GM18505 (cell line): Measurements from ENCODE around the gene DUSP5.
A peak's percentile ranks its signal among the peaks of the same experiment; 100 is the strongest.

Experiments
- ATAC-seq: cut with Tn5 transposase; IDR thresholded peaks from one replicate; pipeline ENCODE4 v1.9.1; 2021; ENCODE audit not compliant: unreplicated experiment
- POLR2A ChIP-seq: IDR thresholded peaks from 4 replicates; pipeline ENCODE4 v1.6.1; 2011; ENCODE audit warnings: borderline replicate concordance; ENCODE audit not compliant: insufficient read depth, insufficient read length; ENCODE audit errors: extremely low read depth

Gene DUSP5

DNA sequence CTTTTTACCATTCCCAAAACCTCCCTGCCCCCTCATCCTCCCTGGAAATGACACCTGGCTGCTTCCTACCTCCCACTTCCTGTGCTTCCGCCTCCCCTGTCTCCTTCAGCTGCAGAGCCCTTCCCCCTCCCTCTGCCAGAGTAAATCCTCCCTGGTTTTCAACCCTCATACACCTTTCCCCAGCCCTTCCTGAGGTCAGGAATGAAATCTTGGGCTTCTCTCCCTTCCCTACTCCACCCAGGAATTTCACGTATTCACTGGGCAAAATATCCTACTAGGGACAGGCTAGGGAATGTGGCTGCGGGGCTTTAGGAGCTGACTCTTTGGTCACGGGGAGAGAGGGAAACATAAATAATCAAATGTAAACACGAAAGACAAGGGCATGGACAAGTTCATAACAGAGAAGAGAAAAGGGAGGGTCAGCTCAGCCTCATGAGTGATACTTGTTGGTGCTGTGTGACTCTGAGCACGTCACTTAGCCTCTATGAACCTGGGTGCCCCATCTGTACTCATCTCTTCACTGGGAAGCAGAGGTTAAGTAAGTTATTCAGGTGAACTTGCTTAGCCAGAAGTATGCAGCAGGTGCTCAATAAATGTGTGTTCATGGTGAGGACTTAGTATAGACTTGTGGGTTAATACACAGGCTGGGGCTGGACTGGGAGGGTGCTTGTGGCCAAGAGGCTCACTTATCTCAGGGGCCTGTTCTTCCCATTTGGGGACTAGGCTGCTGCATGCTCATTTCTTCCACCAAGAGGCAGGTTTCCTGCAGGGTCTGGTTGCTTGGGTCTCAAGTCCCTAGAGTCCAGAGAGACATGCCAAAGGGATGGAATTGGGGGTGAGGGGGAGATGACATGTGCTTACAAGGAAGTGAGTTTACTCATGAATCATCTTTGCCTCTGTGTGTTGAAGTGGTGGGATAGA, 10.0 kb upstream of the DUSP5 start:
- TF ChIP-seq POLR2A, result no peak
- no peak for ATAC-seq

DNA sequence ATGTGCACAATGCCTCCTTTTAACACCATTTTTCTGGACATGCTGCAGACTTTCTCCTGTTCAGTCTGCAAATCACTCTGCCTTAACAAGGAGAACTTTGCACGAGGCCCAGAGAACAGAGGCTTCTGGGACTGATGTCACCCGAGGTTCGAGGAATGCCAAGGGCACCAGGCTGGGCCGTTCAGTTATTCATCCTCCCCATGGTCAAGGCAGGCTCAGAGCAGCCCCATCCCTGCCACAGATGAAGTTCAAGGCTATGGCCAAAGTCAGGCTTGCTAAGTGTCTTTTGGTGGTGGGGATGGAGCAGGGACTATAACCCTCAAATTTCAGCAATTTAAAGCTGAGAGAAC, 9.4 kb upstream of the DUSP5 start:
- no peak for TF ChIP-seq POLR2A
- no peak for ATAC-seq

DNA sequence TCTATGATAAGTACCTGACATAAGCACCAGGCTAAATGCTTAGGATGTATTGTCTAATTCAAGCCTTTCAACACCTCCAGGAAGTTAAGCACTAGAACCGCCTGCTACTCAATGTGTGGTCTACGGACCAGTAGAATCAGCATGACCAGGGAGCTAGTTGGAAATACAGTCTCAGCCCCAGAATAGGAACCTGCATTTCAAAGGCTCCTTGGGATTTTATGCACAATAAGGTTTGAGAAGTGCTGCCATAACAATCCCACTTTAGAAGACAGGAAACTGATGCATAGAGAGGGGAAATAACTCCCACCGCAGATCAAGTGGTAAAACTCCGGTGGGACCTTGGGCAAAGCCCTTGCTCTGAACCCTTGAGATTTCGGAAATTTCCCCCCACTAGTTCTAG, 8.8 kb upstream of the DUSP5 start:
- ATAC-seq, result no peak
- TF ChIP-seq POLR2A, result no peak

DNA sequence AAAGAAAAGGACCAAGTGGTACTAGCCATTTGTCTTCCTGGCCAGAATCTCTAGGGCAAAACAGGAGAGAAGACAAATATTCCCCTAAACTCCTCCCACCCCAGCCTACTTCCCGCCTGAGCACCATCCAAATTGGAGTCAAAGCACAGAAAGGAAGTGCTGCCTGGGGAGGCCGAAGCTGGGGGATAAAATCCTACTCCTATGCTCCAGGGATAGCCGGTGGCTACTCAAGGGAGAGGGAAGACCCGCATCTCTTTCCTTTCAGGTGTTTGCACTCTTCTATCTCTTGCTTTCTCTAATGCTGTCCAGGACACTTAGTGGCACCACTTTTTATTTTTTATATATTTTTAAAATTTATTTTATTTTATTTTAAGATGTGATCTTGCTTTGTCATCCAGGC, 7.1 kb upstream of the DUSP5 start:
- no peak for TF ChIP-seq POLR2A
- ATAC-seq, result no peak

DNA sequence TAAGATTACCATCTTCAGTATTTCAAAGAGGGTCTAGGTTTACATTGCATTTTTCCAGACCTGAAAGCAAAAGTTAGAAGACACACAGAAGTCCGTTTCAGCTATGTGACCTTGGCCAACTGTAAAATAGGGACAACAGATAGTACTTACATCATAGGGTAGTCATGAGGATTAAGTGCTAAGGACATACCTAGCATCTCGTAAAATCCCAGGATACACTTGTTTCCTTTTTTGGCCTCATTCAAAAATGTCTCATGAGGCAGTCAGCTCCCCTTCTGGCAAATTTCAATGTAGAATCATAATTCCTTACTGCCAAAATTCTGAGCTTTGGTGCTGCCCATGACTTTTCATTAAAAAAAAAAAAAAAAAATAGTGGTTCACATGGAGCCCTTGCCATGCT, 6.4 kb upstream of the DUSP5 start:
- TF ChIP-seq POLR2A, result no peak
- no peak for ATAC-seq

DNA sequence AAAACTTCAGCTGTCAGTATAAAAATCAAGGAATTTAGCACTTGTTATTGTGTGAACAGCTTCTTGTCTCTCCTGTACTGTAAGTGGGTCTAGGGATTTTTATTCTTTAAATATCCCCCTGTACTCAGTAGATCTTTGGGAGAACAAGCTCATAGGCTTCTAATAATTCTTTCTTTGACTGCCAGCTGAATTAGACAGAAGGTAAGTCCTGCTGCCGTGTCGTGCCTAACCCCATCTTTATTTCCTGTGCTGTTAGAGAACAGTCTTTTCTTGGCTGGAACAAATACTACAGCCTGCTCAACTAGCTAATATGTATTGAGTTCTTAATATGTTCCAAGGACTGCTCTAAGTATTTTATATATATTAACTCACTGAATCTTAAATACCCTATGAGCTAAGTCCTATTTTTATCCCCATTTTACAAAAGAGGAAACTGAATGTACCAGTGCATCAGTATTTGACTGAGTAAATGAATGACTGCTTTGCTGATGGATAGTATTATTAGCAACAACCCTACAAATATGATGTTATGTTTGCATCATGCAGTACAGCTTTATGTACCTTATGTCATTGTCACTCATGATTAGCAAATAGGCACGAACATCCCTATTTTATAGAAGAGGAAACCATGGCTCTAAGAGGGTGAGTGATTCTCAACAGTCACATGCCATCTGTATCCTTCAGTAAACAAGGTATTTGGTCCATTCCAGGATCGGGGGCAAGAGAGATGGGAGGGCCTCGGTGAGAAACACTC, 5.5 kb upstream of the DUSP5 start:
- no peak for ATAC-seq
- no peak for TF ChIP-seq POLR2A

DNA sequence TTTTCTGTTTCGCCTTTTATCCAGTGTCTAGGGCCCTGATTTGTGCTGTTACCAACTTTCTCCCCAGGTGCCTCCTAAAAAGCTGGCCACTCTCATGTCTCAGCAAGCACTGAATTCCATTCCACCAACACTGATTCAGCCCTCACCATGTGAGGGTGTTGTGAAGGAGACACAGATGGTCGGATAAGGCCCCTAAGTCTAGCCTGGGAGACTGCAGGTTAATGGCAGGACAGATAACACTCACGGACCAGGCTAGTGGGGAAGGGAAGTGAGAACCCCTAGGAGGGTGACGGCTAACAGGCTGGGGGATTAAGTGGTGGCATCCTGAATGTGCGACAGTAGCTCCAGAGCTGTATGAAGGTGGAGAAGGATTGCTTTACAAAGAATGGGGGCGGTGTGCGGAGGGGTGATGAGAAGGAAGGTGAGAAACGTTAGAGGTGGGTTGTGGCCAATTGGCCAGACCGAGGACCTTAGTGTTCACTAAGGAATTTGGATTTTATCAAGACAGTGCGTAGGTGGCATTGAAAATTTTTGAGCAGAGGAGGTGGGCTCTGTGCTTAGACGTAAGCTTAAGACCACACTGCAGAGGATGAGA, 3.8 kb upstream of the DUSP5 start:
- no peak for TF ChIP-seq POLR2A
- no peak for ATAC-seq

DNA sequence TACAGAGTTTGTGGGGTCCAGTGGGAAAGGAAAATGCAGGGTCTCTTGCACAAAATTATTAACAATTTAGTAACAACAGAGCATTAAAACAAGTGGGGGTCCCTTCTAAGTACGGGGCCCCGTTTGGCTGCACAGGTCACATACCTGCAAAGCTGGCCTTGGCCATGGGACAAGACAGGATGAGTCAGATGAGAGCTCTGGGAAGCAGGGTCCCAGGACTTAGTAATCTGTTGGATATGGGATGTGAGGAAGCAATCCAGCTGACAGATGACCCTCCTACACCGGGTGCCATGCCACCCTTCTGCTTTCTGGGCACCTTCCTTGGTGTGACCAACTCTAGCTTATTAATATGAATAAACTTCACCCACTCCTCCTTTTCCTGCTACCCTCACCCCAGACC, 3.2 kb upstream of the DUSP5 start:
- no peak for TF ChIP-seq POLR2A
- ATAC-seq, result no peak

DNA sequence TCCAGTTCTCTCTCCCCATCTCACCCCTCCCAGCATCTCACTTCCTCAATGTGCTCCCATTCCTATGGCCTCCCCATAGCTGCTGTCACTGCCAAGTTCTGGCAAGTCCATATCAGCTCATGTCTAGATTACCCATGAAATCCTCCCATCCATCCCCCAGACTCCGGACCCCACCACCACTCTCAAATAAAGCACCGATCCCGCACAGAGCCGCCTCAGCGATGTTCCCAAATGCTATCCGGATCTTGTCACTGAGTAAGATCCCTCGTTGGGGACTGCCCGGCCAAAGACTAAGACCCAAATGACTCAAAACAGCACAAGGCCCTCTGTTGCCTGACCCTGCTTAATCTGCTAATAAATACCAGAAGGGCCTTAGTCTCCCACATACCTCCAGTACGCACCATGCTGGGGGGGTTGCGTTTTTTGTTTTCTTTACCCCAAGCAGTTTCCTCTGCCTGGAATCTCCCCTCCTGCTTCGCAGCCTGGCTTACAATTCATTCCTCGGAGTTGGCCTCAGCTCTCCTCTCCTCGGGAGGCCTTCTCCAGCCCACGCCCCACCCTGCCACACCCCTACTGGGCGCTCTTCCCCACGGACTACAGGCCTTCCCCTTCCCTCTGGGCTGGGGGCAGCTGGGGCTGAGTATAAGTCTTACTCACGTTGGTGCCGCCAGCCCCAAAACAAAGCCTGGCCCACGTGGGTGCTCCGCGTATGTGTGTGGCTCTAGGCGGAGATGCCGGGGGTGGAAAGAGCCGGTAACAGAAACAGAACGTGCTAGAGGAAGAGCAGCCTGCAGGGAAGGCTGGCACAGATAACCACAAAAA, 1.8 kb upstream of the DUSP5 start:
- no peak for ATAC-seq
- no peak for TF ChIP-seq POLR2A

DNA sequence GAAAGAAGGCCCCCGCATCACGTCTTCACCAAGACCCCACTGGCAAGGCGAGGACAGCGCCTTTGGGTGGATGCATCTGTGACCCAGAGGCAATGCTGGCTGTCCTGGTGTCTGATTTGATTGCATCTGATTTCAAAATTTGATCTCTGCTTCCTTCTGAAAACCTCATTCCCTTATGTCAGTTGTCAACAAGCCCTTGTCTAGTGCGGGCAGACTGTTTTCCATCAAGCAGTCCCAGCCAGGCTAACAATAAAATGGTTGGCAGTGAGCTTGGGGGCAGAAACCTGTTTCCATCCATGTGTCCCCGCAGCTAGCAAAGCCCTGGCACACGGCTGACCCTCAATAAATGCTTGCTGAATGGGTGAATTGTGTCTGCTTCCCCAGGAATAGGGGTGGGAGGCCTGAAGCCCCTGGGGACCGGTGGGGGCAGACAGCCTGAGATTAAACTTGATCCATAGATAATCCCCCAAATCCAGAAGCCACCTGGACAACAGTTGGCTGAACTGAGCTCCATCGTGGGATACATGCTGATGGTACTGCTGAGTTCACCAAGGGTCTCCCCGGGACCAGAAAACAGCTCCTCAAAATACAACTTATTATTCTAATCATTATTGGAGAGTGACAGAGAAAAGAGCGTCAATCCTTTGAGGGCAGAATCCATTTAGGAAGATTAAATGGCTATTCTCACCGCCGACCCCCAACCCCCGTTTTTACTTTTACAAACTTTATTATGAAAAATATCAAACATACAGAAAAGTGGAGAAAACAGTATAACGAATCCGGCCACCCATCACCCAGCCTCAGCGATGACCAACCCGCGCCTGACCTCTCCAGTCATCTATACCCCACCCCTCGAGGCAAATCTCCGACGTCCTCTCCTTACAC, 912 bp upstream of the DUSP5 start:
- no peak for ATAC-seq
- TF ChIP-seq POLR2A, result no peak

DNA sequence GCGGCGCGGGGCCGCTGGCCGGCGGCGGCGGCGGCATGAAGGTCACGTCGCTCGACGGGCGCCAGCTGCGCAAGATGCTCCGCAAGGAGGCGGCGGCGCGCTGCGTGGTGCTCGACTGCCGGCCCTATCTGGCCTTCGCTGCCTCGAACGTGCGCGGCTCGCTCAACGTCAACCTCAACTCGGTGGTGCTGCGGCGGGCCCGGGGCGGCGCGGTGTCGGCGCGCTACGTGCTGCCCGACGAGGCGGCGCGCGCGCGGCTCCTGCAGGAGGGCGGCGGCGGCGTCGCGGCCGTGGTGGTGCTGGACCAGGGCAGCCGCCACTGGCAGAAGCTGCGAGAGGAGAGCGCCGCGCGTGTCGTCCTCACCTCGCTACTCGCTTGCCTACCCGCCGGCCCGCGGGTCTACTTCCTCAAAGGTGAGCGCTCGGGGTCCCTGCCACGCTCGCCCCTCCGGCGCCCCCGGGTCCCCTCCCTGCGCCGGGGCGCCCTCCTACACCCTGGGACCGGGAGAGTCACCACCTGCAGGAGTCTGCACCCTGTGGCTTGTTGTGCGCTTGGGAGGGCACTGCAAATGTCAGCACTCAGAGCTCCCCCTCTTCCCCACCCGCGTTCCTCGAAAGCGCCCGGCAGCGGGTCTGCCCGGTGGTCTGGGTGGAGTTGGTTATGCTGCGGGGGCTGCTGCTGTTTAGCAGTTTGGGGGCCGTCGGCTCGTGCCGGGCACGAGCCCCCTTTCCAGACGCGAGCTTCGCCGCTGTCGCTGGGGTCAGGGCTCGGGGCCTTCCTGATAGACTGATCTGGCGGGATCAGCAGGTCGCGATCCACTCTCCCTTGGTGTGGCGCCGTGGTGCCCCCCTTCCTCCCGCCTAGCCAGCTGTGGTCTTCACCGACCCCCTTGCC, 627 bp downstream of the DUSP5 start:
- TF ChIP-seq POLR2A, result peak; percentile 46
- ATAC-seq, result peak; percentile 21
